GM21367 (cell line): Measurements from ENCODE around the gene HOXD13.

Experiments used
- ATAC-seq: cut with Tn5 transposase; IDR thresholded peaks from one replicate; pipeline ENCODE4 v1.9.1; 2021; ENCODE audit not compliant: unreplicated experiment

Gene HOXD13

GRCh38 chr2:176092270-176093144, at the start of gene HOXD13:
Gene HOXD13 (plus strand): TSS chr2:176092721. CDS start chr2:176092891, 170 bp downstream.
- no peak for ATAC-seq

- ATAC-seq = no peak
Measured at GRCh38 chr2:176056406-176056805, 36.1 kb upstream of the HOXD13 start.

- no peak for ATAC-seq
Measured at GRCh38 chr2:176063958-176064357, 28.6 kb upstream of the HOXD13 start.

GRCh38 chr2:176066645-176067588, 25.6 kb upstream of the HOXD13 start:
- ATAC-seq = no peak

GRCh38 chr2:176067589-176068418, 24.7 kb upstream of the HOXD13 start:
- ATAC-seq = no peak

- no peak for ATAC-seq
Measured at GRCh38 chr2:176068419-176068832, 24.1 kb upstream of the HOXD13 start.

GRCh38 chr2:176071330-176072291, 20.9 kb upstream of the HOXD13 start:
- ATAC-seq = no peak

GRCh38 chr2:176072292-176072669, 20.2 kb upstream of the HOXD13 start:
- no peak for ATAC-seq

GRCh38 chr2:176072951-176073904, 19.3 kb upstream of the HOXD13 start:
- ATAC-seq = no peak

- ATAC-seq = no peak
Measured at GRCh38 chr2:176074919-176075425, 17.5 kb upstream of the HOXD13 start.

- ATAC-seq = no peak
Measured at GRCh38 chr2:176075481-176075880, 17.0 kb upstream of the HOXD13 start.

- ATAC-seq = no peak
Measured at GRCh38 chr2:176076063-176076462, 16.5 kb upstream of the HOXD13 start.

- no peak for ATAC-seq
Measured at GRCh38 chr2:176076796-176077195, 15.7 kb upstream of the HOXD13 start.

- ATAC-seq = no peak
Measured at GRCh38 chr2:176078541-176079284, 13.8 kb upstream of the HOXD13 start.

GRCh38 chr2:176079285-176079830, 13.2 kb upstream of the HOXD13 start:
- ATAC-seq = no peak

GRCh38 chr2:176079831-176080539, 12.5 kb upstream of the HOXD13 start:
- ATAC-seq = no peak
